Activated naive CD4-positive, alpha-beta T cell (primary cell): ENCODE measurements around the gene SIGLEC14.
A peak's percentile ranks its signal among the peaks of the same experiment; 100 is the strongest.
"Not testable (repeated sequence)": the region's sequence is repeated elsewhere in the genome, so short reads cannot be mapped to it uniquely, and the experiment has no call there.

Source experiments
- DNase-seq, 4 experiments: peaks; one replicate each; lab custom pipeline; 2025; lab: John Stamatoyannopoulos, UW

The SIGLEC14 gene, protein sequence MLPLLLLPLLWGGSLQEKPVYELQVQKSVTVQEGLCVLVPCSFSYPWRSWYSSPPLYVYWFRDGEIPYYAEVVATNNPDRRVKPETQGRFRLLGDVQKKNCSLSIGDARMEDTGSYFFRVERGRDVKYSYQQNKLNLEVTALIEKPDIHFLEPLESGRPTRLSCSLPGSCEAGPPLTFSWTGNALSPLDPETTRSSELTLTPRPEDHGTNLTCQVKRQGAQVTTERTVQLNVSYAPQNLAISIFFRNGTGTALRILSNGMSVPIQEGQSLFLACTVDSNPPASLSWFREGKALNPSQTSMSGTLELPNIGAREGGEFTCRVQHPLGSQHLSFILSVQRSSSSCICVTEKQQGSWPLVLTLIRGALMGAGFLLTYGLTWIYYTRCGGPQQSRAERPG

DNA sequence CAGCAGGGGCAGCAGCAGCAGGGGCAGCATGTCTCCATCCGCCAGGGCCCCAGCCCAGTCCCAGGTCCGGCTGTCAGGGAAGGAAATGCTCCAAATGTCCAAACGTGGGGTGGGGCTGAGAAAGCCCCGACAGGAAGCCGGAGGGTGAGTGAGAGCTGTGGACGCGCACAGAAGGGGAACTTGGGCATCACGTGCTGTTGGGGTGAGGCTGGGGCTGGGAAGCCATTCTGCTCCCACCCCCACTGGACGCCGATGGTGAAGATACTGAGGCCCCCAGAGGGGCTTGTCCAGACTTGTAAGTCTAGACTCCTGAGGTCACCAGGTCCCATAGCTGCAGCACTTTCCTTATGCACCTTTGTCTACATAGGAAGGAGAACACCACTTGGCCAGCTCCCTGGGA lies at the start of gene SIGLEC14:
SIGLEC14 (minus strand) TSS at position 96 of the 400 bp plus-strand sequence; CDS start at position 30, 66 bp downstream.
- not testable (repeated sequence) for DNase-seq

DNA sequence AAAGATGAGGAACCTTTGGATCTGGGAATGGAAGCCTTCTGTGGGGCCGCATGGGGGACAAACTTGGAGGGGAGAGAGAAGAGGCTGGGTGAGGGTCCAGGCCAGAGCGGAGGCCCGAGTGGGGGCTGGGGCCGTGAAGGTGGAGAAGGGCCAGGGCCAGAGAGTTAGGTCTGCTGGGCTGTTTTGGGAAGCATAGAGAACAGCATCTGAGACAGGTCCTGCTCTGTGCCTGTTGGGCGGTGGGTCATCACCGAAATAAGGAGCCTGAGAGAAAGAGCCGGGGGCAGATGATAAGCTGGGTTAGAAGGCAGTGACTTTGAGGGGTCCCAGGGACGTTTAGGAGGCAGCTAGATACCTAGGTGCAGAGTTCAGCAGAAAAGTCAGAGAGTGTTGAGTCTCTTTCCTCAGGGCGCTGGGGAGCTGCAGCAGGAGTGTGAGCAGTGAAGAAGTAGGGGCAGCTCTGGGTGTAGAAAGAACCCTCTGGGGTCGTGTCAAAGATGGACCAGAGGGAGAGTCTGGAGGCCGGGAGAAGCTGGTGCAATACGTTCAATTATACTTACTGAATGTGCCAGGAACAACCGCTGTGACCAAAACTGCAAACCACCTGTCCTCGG lies 49.2 kb upstream of the SIGLEC14 start:
- no peak for DNase-seq

DNA sequence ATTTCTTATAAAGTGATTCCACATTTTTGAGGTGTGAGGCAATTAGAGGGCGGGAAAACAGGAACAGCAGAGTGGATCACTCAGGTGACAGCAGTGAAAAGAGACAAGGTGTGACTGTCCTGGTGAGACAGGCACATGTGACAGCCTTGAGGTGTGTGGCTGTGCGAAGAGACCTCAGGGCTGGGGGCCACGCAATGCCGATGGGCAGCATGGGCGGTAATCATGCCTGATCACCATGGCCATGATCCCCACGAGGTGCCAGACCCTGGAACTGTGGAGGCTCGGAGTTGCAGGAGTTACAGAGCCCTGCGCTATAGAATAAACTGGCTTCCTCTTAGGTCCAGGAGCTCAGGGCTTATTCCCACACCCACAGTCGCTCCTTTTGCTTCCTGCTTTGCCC lies 48.5 kb upstream of the SIGLEC14 start:
- no peak for DNase-seq

DNA sequence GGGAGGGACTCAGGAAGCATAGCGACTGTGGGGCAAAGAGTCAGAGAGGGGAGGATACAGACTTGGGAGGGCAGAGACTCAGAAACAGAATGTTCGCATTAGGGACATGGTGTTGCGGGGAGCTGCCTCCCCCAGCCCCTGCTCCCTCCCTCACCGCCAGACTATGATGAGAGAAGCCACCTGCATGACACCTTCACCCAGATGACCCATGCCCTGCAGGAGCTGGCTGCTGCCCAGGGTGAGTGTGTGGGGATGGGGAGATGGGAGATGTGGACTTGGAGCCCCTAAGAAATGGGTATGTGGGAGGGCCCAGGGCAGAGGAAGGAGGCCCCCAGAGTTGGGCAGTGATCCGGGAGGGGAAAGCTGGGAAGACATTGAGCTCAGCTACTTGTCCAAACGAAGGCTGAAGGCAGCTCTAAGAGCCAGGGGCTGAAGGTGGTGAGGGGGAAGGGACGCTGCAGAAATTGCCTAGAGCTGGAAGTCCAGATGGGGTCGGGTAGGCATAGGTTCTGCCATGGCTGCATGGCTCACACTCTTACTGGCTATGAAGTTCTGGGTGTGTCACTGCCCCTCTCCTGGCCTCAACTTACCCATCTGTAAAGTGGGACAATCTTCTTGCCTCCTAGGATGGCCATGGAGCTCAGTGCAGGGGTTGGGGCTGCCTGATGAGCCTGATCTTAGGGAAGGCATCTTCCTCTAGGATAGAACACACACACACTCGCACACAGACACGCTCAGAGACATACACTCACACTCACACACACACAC lies 47.9 kb upstream of the SIGLEC14 start:
- DNase-seq: no peak

DNA sequence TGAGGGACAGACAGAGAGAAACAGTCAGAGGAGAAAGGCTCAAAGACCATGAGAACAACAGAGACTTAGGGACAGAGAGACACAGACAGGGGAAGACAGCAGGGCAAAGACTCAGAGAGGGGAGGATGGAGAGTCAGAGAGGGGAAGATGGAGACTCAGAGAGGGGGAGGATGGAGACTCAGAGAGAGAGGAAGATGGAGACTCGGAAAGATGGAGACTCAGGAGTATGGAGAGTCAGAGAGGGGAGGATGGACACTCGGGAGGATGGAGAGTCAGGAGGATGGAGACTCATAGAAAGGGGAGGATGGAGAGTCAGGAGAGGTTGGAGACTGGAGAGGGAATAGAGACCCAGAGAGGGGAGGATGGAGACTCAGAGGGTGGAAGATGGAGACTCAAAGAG lies 47.2 kb upstream of the SIGLEC14 start:
- no peak for DNase-seq

DNA sequence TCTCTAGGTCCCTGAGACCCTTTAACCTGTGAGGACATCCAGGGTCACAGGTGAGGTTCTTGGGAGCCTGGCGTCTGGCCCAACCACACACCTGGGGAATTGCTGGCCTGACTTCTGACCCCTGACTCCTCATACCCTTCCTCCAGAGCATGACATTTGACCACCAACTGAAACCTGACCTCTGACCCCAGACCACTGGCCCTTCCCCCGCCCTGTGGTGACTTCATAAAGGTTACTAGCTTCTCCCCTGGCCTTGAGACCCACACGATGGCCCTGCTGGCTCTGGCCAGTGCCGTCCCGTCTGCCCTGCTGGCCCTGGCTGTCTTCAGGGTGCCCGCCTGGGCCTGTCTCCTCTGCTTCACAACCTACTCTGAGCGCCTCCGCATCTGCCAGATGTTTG lies 46.6 kb upstream of the SIGLEC14 start, which contains the start of gene SPACA6:
SPACA6 (plus strand) TSS at position 71 of the 400 bp plus-strand sequence; CDS start at position 268, 197 bp downstream.
- DNase-seq: no peak

DNA sequence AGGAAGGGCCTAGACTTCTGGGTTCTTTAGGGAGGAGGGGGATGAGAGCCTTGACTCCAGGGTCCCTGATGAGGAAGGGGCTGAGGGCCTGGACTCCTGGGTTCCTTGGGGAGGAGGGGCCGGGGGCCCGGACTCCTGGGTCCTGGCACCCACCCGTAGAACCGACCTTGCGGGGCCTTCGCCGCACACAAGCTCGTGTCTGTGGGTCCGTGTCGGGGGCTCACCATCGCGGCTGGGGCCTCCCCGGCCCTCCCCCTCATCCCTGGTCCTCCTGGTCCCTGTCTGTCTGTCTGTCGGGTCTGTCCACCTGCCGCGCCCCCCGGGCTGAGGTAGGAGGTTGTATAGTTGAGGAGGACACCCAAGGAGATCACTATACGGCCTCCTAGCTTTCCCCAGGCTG lies 45.8 kb upstream of the SIGLEC14 start:
- no peak for DNase-seq

DNA sequence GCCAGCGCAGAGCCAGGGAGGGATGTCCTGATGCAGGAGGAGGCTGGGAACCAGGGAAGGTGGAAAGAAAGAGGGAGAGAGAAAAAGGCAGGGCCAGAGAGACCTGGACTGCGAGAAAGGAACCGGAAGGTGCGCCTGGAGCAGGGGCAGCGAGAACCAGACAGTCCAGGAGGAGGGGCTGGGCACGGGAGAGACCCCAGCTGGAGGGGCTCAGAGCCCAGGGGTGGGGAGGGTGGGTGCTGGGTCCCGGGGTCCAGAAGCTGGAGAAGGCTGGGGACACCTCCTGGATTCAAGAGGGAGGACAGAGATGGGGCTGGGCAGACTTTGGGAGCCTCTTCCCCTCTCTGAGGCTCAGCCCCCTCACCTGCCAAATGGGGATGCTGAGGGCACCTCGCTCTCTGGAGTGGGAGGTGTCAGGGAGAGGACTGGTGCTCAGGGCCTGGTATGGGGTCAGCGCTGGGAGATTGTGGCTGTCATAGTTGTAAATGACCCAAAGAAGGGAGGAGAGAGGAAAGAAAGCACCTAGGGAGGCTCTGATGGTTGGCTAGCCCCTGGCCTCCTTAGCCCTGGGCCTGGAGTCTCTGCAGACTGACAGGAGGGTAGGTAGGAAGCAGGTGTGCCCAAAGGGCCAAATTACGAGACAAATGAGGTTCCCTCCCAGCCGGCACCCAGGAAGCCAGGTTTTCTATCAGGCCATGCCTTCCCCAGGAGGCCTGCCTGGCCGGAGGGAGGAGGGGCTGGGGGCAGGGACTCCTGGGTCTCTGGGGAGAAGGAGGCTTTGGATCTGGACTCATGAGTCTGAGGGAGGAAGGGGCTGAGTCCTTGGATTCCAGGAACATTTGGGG lies 45.2 kb upstream of the SIGLEC14 start:
- DNase-seq: no peak

DNA sequence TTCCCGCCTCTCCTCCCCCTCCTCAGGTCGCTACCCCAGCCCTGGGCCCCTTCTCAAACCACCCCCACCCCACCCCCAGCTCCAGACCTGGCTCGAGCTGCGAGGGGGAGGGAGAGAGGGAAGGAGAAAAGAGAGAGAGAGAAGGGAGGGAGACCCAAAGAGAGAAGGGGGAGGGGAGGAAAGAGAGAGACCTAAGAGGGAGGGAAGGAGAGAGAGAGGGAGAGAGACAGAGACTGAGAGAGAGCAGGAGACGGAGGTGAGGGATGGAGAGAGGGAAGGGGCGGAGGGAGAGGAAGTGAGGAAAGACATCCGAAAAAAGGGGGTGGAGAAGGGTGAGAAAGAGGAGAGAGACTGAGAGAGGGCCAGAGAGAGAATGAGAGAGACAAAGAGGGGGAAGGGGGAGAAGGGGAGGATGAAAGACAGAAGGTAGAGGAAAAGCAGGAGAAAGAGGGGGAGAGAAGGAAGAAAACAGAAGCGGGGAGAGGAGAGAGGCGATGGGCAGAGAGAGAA lies 44.5 kb upstream of the SIGLEC14 start:
- no peak for DNase-seq

DNA sequence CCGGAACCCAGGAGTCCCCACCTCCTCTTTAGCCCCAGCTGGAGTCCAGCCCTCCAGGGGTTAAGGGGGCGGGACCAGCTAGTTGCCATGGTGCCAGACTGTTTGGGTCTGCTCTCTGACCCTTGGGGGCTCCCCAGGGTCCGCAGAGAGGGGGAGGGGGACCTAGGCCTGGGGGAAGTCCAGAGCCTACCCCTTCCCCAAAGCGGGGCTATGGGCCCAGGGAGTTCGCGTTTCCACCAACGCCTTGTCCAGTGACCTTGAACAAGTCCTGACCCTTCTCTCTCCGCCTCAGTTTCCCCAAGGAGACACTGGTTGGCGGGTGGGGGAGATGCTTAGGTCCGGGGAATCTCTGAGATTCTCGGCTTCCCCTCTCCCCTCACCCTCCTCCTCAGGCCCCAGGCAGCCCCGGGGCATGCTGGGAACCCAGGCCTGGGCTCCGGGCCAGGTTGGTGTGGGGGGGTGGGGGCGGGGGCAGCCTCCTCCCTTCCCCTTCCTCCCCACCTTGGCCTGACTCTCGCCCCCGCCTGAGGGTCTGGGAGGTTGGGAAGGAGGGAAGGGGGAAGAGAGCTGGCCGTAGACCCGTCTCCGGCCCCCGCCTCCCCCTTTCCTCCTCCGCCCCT lies 43.9 kb upstream of the SIGLEC14 start:
- DNase-seq: peak in 3 of 4 experiments; percentile 11 to 66 (median 29)

DNA sequence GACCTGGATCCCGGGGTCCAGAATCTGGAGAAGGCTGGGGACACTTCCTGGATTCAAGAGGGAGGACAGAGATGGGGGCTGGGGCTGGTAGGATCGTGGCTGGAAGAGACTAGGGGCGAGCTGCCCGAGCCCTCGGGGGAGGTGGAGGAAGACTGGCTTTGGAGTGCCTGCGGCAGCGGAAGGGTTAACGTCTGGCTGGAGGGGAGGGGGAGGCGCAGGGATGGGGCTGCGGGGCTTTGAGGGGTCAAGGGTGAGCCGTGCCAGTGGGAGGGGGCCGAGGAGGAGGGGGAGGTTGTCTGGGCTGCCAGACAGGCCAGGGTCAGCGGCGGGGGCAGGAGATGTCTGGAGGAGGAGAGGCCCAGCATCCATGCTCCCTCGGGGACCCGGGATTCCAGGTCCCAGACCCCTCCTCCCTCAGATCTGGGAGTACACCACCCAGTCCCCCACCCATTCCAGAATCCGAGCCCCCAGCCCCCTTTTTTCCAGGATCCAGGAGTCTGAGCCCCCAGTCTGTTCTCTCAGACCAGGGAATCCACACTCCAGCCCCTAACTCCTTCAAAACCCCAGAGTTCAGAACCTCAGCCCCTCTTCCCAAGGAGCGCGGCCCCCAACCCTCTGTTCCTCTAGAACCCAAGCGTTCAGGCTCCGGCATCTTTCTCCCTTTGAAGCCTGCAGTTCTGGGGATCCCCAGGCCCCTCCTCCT lies 43.3 kb upstream of the SIGLEC14 start:
- no peak for DNase-seq

DNA sequence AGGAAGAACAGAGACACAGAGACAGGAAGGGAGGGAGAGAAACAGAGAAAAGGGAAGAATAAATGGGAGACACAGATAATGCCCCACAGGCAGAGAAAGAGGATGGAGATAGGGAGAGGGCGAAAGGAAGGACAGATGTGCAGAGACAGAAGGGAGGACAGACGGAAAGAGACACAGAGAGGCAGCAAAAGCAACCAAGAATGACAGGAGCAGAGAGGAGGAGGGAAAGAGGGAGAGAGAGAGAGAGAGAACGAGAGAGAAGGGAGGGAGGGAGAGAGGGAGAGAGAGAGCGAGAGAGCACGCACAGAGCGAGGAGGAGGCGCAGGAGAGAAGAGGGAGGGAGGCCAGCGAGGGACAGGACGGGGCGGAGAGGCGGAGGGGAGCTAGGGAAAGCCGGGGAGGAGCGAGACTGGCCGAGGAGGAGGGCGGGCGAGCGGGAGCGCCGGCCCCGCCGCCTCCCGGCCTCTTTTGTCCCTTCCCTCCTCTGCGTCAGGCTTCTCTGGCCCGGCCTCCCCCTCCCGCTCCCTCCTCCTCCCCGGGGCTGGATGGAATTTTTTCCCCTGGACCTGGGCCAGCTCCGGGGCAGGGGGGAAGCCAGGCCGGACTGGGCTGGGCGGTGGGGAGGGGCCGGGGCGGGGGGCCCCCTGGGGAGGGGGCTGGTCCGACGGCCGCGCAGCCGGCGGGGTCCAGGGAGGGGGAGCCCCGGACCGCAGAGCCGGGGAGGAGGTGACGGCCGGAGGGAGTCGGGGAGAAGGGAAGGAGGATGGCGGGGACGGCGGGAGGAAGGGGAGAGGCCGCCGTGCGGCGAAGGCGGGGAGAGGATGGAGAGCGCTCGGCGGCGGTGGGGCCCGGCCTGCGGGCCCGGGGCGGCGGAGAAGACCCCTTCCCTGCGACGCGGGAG lies 42.3 kb upstream of the SIGLEC14 start:
- DNase-seq: no peak

DNA sequence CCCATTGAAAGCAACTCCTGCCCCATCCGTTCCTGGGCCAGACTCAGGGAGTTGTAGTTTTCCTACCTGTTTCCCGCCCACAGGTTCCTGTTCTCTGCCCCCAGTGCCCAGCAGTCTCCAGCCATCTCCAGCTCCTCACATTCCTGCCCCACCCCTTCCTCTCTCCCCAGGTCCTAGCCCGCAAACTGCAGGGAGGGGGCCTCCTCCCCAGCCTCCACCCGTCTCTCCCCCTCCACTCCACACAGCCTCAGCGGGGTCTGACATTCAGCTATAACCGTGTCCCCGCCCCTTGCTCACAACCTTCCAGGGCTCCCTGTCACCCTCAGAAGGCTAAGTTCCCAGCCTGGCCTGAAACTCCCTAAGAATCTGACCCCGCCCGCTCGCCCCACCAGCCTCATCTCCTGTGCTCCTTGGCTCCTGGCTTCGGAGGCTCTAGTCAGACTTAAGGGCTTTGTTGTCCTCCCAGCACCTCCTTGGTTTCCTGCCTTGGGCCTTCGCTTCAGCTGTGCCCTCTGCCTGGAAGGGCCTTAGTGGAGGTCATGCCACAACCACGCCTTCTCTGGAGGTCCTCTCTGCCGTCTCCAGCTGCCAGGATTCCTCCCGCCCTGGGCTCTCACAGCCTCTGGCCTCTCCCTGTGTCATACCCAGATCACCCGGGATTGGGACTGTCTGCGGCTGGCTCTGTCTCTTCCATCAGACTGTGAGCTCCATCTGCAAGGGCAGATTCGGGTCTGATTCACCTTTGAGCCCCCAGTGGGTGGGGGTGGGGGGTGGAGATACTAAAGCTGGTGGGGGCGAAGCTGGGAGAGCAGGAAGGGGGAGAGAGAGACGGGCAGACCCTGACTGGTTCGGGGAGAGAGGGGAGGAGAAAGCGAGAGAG lies 41.4 kb upstream of the SIGLEC14 start:
- DNase-seq: no peak

DNA sequence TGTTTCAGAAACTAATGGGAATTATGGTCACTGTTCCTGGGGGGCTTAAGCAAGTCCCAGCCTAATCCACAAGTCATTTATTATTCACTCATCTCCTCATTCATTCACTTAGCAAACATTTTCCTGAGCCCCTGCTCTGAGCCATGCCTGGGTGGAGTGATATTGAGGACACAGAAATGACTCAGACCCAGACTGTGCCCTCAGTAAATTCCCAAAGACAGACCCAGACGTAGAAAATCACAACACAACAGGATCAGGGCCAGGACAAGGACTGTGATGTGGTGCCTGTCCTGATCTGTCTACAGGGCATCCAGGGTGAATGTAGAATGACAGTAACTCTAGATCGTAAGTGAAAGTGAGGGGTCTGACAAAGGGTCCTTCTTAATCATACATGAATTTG lies 39.5 kb upstream of the SIGLEC14 start:
- DNase-seq: no peak

DNA sequence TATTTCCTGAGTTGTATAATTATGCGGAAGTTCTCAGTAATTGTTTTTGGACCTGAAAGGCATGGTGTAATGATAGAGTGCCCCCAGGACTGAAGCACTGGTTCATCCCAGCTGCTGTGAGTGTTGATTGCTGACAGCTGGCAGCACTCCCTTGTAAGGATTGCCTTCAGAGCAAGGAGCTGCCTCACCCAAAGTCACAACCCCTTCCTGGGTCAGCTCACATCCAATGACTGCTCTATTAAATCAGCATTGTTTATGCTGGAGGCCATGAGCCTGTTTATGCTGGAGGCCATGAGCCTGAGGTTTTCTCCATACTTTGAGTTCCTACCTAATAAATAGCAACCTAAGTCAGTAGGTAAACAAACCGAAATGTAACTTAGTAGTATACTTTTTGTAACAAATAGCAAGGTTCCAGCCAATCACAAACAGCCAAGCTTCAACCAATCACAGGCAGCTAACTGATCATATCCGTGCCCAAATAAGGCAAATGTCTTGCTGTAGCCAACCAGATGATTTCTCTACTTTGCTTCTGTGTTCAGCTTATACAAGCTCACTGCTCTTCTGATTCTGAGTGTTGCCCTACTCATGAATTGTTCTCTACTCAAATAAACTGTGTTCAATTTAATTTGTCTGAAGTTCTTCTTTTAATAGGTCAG lies 34.8 kb upstream of the SIGLEC14 start:
- no peak for DNase-seq

DNA sequence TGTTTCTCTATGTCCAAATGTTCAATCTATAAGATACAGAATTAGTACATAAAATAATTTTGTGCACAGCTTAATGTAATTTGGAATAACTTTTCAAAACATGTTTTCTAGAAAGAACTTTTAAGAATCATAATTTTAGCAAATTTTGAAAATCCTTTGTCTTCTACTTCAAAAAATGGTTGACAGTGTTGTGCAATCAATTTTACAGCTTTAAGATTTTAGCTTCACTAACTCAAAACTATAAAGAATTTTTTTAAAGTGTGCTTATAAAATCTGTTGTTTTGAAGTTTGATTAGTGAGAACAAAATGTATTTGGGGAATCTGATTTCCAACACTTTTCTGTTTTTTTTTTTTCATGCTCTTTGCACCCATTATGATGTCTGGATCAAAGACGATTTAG lies 33.8 kb upstream of the SIGLEC14 start:
- DNase-seq: no peak

DNA sequence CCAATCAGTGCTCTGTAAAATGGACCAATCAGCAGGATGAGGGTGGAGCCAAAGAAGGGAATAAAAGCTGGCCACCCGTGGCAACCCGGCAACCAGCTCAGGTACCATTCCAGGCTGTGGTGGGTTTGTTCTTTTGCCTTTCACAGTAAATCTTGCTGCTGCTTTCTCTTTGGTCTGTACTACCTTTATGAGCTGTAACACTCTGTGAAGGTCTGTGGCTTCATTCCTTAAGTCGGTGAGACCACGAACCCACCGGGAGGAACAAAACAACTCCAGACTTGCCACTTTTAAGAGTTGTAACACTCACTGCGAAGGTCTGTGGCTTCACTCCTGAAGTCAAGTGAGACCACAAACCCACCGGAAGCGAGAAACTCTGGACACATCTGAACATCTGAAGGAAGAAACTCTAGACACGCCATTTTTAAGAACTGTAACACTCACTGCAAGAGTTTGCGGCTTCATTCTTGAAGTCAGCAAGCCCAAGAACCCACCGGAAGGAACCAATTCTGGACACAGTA lies 30.0 kb upstream of the SIGLEC14 start:
- DNase-seq: no peak
